Fibroblast of upper back skin (primary cell): ENCODE results near the gene SORBS1.

ENCODE experiments used
- DNase-seq: peaks from one replicate; pipeline ENCODE4 v3.0.0-alpha.2; 2013

The SORBS1 gene

DNA sequence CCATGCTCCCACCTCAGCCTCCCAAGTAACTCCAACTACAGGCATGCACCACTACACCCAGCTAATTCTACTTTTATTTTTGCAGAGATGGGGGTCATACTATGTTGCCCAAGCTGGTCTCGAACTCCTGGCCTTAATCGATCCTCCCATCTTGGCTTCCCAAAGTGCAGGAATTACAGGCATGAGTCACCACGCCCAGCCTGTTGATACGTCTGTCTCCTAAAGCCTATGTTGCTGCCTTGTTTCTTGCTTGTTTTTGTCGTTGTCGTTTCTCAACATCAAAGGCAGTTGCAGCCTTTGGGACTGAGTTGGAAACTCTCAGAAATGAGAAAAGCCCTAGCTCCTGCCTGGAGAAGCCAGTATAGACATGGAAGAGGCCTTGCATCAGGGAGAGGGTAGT lies 49.9 kb downstream of the SORBS1 start:
- DNase-seq: no peak

DNA sequence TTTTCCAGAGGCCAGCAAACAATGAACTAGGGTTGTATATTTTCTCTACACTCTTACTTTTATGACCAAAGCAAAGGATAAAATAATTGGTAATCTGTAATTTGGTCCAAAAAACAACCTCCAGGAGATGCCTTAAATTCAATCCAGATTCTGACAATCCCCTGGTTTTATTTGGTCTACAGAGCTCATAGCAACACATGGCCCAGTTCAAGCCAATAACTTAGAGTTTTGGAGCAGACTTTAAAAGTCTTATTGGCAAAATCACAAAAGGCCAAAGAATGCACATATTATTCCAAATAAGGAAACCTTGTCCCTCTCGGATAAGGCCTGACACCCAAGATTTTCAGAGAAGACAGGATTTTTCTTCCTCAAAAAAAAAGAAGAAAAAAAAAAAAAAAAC lies 51.9 kb downstream of the SORBS1 start:
- DNase-seq: peak; percentile 14

GRCh38 chr10:95508730-95509129 lies 52.4 kb downstream of the SORBS1 start:
- peak; percentile 20 for DNase-seq

GRCh38 chr10:95506056-95506737 lies 55.0 kb downstream of the SORBS1 start:
- no peak for DNase-seq

DNA sequence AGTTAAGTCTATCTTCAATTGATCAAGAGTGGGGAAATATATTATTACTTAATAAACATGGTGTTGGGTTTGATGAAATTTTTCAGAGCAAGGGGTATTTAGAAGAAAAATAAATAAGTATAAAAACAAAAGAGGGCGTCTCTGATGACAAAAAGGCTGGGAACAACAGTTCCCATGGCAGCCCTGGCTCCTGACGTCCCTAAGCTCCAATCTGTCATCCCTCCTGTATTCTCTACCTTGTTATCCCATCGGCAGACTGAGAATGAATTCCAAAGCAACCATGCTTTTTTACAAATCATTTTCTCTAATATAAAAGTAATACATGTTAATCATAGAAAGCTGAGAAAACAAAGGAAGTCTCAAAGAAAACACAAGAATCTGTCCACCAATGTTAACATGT lies 55.5 kb downstream of the SORBS1 start:
- DNase-seq: no peak

- no peak for DNase-seq
These were observed 56.0 kb downstream of the SORBS1 start for GRCh38 chr10:95505084-95505610.

DNA sequence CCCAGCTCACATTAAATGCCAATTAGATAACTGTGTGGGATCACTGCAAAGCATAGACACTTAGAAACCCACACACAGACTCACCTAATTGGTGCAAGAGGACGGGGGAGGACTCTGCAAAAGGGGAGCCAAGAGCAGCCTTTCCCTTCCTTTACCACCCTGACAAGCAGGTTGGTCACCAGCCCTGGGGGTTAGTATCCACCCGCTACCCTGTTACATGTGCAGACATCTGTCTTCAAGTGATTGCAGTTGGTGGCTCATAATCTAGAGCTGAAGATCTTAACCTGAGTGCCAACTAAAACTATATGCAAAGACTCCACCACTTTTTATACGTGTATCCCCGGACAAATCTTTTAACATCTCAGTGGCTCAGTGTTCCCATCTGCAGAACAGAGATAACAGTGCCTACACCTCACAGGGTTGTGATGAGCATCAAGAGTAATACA lies 56.9 kb downstream of the SORBS1 start:
- no peak for DNase-seq

- no peak for DNase-seq
These were observed 57.6 kb downstream of the SORBS1 start for GRCh38 chr10:95503526-95503925.

DNA sequence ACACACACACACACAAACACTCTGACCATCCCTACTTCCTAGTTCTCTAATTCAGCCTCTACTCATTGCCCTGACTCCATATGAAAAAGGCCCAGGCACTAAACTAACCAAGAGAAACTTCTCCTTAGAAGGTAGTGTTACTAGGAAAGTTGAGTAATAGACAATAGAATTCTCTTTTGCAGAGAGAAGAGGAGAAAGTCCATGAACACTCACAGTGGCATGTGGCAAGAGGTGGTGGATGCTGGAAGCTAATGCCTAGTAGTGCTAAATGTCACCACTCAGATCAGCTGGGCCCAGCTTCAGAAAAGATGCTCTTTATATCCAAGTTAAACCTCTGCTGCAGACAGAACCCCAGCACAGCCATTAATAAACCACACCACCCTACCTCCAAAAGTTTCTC lies 58.2 kb downstream of the SORBS1 start:
- DNase-seq: no peak

DNA sequence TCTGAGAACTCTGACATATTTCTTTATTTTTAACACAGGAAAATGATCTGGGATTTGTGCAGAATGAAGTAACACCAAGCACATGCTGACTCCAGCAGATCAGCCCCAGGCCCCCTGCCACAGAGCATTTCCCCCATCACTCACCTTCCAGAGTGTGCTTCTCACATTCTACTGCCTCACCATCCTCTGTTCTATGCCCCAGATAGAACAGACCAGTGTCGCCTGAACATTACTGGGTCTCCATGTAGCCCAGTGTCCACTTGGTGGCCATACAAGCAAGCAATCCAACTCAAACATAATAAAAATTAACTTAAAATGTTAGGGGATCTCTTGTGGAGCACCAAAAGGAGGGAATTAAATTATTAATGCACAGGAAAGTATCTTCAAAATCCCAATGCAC lies 58.8 kb downstream of the SORBS1 start:
- DNase-seq: no peak

DNA sequence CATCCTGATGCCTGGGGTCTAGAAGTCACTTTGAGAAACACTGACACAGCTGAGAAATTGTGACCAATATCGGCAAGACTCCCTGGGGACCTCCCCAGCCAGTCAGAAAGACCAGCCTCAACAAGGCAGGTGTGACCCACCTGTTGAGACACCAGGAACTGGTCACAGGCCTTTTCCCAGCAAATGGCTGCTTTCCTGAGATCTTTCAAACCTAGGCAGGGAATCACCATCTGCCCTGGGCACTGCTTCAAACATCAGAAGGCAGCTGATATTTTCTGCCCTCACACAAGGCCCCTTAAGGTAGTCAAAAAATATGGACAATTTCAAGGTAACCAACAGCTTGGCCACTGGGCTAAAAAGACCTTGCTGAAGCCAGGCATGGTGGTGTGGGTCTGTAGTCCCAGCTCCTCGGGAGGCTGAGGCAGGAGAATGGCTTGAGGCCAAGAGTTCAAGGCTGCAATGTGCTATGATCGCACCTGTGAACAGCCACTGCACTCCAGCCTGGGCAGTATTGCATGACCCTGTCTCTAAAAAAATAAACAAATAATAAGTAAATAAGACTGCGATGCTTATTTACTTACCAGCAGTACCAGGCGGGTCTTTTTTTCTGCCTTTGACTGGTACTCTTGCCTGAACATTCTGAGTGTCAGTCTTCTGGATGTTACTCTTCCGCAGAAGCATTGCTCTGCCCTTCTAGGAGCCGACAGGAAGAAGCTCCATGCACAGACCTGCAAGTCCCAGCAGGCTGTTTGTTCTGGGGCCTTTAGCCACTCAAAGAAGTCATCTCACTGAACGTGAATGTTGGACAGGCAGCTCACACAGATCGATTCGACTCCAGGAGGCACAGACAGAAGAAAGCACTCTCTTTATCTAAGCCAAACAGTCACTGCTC lies 59.7 kb downstream of the SORBS1 start:
- DNase-seq: no peak

- no peak for DNase-seq
These were observed 60.5 kb downstream of the SORBS1 start for GRCh38 chr10:95500649-95501048.

DNA sequence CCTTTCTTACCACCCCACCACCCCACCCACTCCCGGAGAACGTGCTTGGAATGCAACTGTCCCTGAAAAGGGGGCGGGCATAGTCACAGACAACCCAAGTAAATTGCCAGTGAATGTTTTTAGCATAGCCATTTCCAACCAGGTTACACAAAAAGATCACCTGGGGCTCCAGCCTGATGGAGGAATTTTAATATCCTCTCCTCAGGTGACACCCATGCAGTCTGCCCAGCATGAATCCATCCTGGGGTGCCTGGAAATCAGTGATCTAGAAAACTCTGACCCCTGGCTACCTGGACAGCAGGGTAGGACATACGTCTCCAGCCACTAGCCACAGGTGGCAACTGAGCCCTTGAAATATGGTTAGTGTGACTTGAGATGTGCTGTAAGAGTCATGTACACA lies 61.1 kb downstream of the SORBS1 start:
- DNase-seq: no peak

- DNase-seq: no peak
These were observed 61.6 kb downstream of the SORBS1 start for GRCh38 chr10:95499482-95499989.

GRCh38 chr10:95496951-95497350 lies 64.2 kb downstream of the SORBS1 start:
- DNase-seq: no peak

DNA sequence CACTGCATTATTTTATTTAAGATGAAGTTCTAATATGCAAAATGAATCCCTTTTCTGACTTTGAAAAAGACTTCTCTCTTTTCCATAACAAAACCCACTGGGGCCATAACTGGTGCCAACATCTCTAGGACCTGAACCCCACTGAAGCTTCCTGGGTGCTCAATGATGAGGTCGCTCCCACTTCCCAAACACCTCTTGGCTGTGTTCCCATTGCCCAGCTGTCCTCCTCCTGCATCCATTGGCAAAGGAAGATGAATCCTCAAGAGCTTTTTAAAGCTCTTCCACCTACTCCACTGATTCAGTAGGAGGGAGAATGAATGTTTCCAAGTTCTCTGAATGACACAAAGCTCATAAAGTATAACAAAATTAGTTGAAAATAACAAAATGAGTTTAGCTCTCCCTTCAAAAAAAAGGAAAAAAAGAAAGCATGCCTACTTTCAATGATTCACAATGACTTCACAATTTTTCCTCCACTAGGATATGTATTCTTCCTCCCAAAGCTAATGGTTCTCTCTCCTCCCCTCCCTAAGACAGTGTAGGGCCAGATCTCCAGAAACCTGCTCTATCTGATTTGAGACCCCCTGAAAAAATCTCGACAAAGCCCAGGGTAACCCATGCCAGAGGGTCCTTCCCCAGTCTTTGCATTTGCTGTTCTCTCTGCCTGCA lies 64.8 kb downstream of the SORBS1 start:
- no peak for DNase-seq

GRCh38 chr10:95493862-95494261 lies 67.3 kb downstream of the SORBS1 start:
- no peak for DNase-seq

GRCh38 chr10:95487994-95488393 lies 73.2 kb downstream of the SORBS1 start:
- DNase-seq: no peak

- no peak for DNase-seq
These were observed 75.9 kb downstream of the SORBS1 start for GRCh38 chr10:95485056-95485844.

DNA sequence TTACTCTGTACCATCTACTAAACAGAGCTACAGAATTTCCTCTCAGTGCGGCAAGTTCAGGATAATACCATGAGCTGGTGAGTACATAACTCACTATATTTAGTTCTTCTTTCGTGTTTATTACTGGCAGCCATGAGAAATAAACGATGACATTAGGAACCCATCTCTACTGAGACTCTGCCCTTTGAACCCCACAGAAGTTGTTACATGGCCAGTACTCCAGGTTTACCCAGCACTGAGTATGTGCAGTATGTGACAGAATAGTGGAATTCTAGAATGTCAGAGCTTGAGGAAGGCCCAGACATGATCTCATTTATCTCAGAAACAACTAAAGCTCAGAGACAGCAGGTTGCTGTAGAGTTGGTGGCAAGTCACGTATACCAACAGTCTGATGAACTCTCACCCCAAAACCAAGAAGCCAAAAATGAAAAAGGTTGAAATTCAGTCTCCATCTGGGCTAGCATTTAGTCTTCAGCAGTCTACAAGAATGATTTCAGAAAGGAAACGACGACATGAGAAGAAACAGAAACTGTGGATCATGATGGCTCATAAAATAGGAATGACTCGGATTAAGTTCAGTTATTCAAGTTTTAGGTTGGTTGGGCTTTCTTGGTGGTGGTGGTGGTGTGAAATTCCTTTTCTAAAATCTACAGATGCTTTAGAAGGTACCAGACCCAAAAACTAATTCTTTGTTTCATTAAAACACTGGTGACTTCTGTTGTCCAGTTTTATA lies 78.5 kb downstream of the SORBS1 start:
- peak; percentile 11 for DNase-seq

GRCh38 chr10:95480901-95481491 lies 80.2 kb downstream of the SORBS1 start:
- DNase-seq: no peak
